Measurements from ENCODE around the gene LMAN1L.

LMAN1L gene

GRCh38 chr15:74812533-74812932 lies at the start of gene LMAN1L:
LMAN1L (plus strand) TSS chr15:74812835; CDS start chr15:74812855, 20 bp downstream.
- H3K4me1 ChIP-seq, result peaks cover 5% of the 10 kb centered on the region
- no peak for TF ChIP-seq CTCF (IDR thresholded peaks at IDR 0.05)
- H3K4me2 ChIP-seq (ENCODE audit: low read length), result no peak within 1 kb of the TSS
- no peaks in the 10 kb centered on the region for H3K27me3 ChIP-seq (ENCODE audit: control insufficient read depth, insufficient read depth, low read length)
- no peak within 1 kb of the TSS for H3K4me3 ChIP-seq (ENCODE audit: low read depth, low read length)
- H2AFZ ChIP-seq, result no peak within 1 kb of the TSS
- no peaks in the 10 kb centered on the region for H3K36me3 ChIP-seq (ENCODE audit: control insufficient read depth, insufficient read depth, low read length)
- no peaks in the 10 kb centered on the region for H3K9me3 ChIP-seq (ENCODE audit: control insufficient read depth, low read length)
- H3K27ac ChIP-seq, result no peak within 1 kb of the TSS
- no peaks in the 10 kb centered on the region for H3K79me2 ChIP-seq
- H3K9ac ChIP-seq, result no peak within 1 kb of the TSS

- Histone ChIP-seq H3K4me3 (ENCODE audit: low read depth, low read length) (no peak overlapping the region), H2AFZ (no peak overlapping the region), H3K27ac (no peak overlapping the region), H3K27me3 (ENCODE audit: control insufficient read depth, insufficient read depth, low read length) (no peaks in the 10 kb centered on the region), H3K36me3 (ENCODE audit: control insufficient read depth, insufficient read depth, low read length) (no peaks in the 10 kb centered on the region), H3K9me3 (ENCODE audit: control insufficient read depth, low read length) (no peaks in the 10 kb centered on the region), H3K4me1 (no peaks in the 10 kb centered on the region), H3K79me2 (no peaks in the 10 kb centered on the region), H3K4me2 (ENCODE audit: low read length) (no peak overlapping the region), H3K9ac (no peak overlapping the region)
- no peak for TF ChIP-seq CTCF (IDR thresholded peaks at IDR 0.05)
These were observed 49.2 kb upstream of the LMAN1L start for GRCh38 chr15:74763416-74763815.

- no peak for TF ChIP-seq CTCF (IDR thresholded peaks at IDR 0.05)
- Histone ChIP-seq H3K9ac (no peak overlapping the region), H3K9me3 (ENCODE audit: control insufficient read depth, low read length) (no peaks in the 10 kb centered on the region), H3K27ac (no peak overlapping the region), H2AFZ (no peak overlapping the region), H3K4me1 (no peaks in the 10 kb centered on the region), H3K4me2 (ENCODE audit: low read length) (no peak overlapping the region), H3K27me3 (ENCODE audit: control insufficient read depth, insufficient read depth, low read length) (no peaks in the 10 kb centered on the region), H3K79me2 (no peaks in the 10 kb centered on the region), H3K36me3 (ENCODE audit: control insufficient read depth, insufficient read depth, low read length) (no peaks in the 10 kb centered on the region), H3K4me3 (ENCODE audit: low read depth, low read length) (no peak overlapping the region)
These were observed 45.2 kb upstream of the LMAN1L start for GRCh38 chr15:74767167-74768098.

- Histone ChIP-seq H3K4me3 (ENCODE audit: low read depth, low read length) (no peak overlapping the region), H3K27me3 (ENCODE audit: control insufficient read depth, insufficient read depth, low read length) (no peaks in the 10 kb centered on the region)
These were observed 44.4 kb upstream of the LMAN1L start for GRCh38 chr15:74768099-74768770.

More at GRCh38 chr15:74768099-74768770, 44.4 kb upstream of the LMAN1L start:
- Histone ChIP-seq H3K36me3 (ENCODE audit: control insufficient read depth, insufficient read depth, low read length) (no peaks in the 10 kb centered on the region), H3K79me2 (no peaks in the 10 kb centered on the region), H3K4me2 (ENCODE audit: low read length) (no peak overlapping the region), H3K27ac (no peak overlapping the region), H3K9ac (no peak overlapping the region), H3K9me3 (ENCODE audit: control insufficient read depth, low read length) (no peaks in the 10 kb centered on the region), H2AFZ (no peak overlapping the region), H3K4me1 (no peaks in the 10 kb centered on the region)
- no peak for TF ChIP-seq CTCF (IDR thresholded peaks at IDR 0.05)
